Hippocampal formation (tissue), 2 donors: ENCODE measurements around the gene PIK3CG.
"Not testable (repeated sequence)": the region's sequence is repeated elsewhere in the genome, so short reads cannot be mapped to it uniquely, and the experiment has no call there.

Source experiments
- DNase-seq, 2 donors: peaks; one replicate each; lab custom pipeline; 2025; lab: John Stamatoyannopoulos, UW

The PIK3CG gene

GRCh38 chr7:106887421-106887820 is 22.3 kb downstream of the PIK3CG start:
- no peak for DNase-seq

GRCh38 chr7:106888204-106888603 is 23.1 kb downstream of the PIK3CG start:
- DNase-seq: no peak

DNA sequence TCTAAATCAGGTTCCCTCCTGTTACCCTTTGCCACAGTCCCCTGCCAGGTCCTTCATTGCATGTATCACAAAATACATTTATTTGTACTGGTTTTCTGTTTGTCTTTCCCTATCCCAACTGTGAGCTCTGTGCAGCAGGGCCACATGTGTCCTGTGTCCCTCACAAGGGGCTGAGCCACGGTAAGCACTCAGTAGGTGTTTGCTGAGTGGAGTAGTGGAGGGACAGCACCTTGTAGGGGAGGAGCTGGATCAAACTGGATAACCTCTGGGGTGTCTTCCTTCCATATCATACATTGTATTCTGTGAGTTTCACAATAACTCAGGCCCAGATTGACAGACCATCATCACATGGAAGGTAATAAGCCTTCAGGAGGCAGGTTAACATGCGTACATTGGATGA is 25.9 kb downstream of the PIK3CG start:
- DNase-seq: no peak

DNA sequence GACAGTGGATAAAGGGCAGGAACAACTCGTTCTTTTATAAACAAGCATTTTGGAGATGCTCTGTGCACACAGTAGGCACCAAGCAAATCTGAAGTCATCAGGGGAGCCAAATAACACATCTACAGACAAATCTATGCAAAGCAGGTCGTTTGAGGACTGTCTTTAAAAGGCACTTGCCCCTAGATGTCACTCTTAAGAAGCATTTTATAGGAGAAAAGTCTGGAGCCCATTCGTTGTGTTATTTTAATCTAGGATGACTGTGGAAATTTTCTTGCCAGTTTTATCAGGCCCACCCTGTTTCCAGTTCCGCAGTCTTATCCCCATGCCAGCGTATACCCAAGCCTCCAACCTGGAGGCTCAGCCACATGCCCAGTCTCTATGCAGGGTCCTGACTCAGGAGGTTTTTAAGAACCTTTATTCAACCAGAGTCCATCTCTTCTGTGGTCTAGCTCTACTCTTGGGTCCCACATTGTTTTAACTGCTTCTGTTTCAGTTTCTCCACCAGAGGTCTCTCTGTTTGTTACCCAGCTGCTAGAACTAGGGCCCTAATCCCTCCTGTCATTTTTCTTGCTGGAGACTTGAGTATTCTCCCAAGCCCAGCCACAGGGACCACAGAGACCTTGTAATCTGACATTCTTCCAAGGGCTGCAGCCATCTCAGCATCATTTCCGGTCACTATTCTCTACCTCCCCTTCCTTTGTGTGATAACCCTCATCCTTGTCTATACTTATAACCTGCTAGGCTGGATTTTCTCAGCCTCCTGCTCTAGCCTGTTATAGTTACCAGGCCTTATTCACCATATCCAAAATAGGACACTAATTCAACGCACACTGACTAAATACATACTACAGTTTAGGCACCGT is 26.7 kb downstream of the PIK3CG start:
- no peak for DNase-seq

GRCh38 chr7:106893591-106893990 is 28.5 kb downstream of the PIK3CG start:
- no peak for DNase-seq

- no peak for DNase-seq
Observed at GRCh38 chr7:106895246-106895864, 30.3 kb downstream of the PIK3CG start.

GRCh38 chr7:106896231-106896630 is 31.1 kb downstream of the PIK3CG start:
- no peak for DNase-seq

GRCh38 chr7:106897553-106897952 is 32.5 kb downstream of the PIK3CG start:
- not testable (repeated sequence) for DNase-seq

GRCh38 chr7:106898967-106899366 is 33.9 kb downstream of the PIK3CG start:
- DNase-seq: not testable (repeated sequence)

- no peak for DNase-seq
Observed at GRCh38 chr7:106901828-106902441, 36.9 kb downstream of the PIK3CG start.

DNA sequence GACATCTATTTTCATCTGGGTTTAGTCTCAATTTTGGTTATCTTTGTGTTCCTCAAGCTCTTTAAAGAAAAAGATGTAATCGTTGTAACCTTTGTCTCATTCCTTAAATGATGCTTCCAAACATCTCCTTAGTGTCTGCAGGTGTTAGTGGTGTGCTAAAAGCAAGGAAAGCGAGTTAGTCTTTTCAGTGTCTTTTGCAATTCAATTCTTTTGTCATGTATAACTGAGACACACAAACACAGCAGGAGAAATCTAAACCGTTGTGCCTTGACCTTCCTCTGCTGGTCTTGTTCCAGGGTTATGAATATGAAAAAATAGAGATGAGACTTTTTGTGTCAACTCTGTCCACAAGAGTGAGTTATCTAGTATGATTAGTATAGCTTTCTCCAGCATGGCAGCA is 40.7 kb downstream of the PIK3CG start:
- DNase-seq: no peak

- DNase-seq: no peak
Observed at GRCh38 chr7:106911959-106912358, 46.9 kb downstream of the PIK3CG start.

- no peak for DNase-seq
Observed at GRCh38 chr7:106914018-106914607, 49.0 kb downstream of the PIK3CG start.

DNA sequence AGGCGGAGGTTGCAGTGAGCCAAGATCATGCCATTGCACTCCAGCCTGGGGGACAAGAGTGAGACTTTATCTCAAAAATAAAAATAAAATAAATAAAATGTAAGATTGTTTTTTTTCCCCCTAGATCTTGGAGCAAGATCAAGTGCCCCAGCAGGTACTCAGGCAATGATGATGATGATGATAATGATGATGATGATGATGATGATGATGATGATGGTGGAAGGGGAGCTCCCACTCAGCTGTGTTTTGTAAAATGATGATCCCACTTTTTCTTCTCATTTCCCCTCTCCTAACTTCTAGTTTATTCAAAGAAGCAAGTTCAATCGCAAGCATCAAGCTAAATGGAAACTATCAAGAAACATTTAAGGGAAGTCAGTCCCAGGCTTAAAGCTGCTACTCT is 50.3 kb downstream of the PIK3CG start:
- DNase-seq: no peak

DNA sequence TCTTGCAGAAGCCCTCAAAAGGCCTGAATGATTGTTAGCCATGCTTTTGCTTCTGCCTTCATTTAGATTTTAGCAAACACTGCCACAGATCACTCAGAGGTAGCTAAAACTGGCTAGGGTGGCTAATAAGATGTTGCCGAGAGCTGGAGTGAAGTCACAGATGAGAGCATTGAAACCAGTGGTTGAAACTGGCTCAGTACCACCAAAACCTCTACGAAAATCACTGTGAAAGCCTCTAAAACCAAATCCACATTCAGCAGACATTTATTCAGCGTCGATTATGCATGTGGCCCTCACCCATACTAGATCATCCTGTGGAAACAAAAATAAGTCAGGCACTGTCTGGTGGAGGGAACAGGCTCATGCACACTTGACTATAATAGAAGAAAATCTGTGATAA is 50.8 kb downstream of the PIK3CG start:
- DNase-seq: no peak

GRCh38 chr7:106916679-106917078 is 51.6 kb downstream of the PIK3CG start:
- no peak for DNase-seq

GRCh38 chr7:106918991-106919390 is 53.9 kb downstream of the PIK3CG start:
- DNase-seq: no peak

- not testable (repeated sequence) for DNase-seq
Observed at GRCh38 chr7:106924468-106924867, 59.4 kb downstream of the PIK3CG start.

- no peak for DNase-seq
Observed at GRCh38 chr7:106926892-106927291, 61.8 kb downstream of the PIK3CG start.

- DNase-seq: no peak
Observed at GRCh38 chr7:106927536-106927935, 62.5 kb downstream of the PIK3CG start.

GRCh38 chr7:106929616-106930015 is 64.5 kb downstream of the PIK3CG start:
- not testable (repeated sequence) for DNase-seq

DNA sequence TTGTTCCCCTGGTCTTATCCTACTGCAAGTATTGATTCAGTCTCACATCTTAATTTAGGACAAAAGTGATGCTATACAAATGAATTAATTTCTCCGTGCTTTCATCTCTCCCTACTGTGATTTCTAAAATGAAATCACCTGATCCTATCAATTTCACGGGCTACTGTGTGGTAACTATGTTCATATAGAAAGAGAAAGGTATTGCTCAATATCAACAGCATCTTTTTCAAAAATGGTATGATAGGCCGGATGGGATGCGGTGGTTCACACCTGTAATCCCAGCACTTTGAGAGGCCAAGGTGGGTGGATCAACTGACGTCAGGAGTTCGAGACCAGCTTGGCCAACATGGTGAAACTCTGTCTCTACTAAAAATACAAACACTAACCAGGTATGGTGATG is 71.2 kb downstream of the PIK3CG start:
- no peak for DNase-seq

GRCh38 chr7:106938122-106938521 is 73.0 kb downstream of the PIK3CG start:
- DNase-seq: not testable (repeated sequence)
